ENCODE results near the gene ABHD17A.
"Not testable (repeated sequence)": the region's sequence is repeated elsewhere in the genome, so short reads cannot be mapped to it uniquely, and the experiment has no call there.

The ABHD17A gene

DNA sequence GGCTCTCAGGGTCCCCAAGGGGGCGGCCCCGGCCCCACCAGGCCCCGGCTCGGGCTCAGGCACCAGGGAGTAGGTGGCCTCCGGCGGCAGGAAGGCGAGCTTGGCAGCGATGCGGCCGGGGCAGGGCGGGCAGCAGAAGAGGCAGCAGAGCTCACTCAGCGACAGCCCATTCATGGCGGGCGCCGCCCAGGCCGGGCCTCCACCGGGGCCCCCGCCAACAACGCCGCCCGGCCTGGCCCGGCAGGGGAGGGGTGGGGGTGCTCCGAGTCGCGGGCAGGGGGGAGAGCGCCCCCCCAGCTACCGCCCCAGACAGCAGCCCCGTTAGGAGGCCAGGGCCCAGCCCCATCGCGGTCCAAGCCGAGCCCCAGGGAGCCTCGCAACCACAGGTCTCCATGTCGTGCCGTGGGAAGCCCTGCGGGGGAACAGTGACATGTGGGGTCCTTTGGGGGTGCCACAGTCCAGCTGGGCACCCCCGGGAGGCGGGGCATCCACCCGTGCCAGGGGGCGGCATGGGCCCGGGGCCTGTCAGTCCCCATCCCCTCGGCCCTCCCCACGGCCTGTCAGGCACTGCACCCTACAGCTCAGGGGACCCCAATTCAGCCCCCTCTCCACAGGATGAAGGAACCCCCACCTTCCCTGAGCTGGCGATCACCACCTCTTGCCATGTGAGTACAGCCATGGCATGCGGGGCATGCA is 3.8 kb downstream of the ABHD17A start:
- not testable (repeated sequence) for DNase-seq (ENCODE audit: low read depth, low spot score)

DNA sequence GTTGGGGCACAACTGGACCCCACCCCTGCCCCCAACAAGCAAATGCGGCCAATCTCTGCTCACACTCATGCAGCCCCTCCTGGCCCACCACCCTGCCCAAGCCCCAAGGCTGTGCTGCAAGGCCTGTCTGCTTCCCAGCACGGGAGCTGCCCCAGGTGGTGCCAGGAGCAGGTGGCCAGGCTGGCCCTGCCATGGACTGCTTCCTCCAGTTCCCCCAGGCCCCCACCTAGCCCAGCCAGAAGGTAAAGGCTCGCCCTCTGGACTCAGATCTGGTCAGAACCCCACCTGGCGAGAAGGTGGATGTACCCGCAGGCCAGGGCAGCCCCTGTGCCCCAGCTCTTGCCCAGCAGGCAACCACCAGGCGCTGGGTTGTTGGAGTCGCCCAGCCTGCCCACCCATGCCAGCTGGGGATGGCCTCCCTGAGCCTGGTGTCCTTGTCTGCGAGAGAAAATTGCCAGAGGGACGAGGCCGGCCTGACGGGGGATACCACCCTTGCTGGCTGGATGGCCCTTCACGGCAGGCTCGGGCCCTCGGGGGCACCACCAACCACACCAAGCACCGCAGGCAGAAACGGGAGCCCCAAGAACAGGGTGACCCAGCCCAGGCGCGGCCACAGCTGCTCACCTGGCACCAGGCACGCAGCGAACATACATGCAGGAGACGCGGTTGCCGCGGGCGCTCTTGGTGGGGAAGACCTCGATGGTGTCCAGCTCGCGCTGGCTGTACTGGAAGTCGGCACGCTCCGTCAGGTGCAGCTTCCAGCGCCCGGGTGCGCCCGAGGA is 4.5 kb downstream of the ABHD17A start:
- DNase-seq (ENCODE audit: low read depth, low spot score) = no peak

DNA sequence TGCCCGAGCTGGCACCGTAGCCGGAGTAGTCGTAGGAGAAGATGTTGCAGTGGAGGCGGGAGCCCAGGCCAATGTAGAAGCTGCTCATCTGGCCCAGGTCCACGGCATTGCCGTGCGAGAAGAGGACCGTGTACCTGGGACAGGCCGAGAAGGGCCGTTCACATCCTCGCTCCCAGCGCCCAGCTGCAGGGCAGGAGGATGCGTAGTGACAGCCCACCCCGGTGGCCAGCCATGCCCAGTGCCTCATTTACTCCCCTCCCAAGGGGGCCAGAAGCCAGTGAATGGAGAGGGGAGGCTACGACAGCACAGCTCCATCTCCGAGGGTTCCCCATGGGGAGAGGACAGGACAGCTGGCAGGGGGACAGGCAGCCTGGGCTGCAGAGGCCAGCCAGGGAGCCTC is 5.3 kb downstream of the ABHD17A start:
- not testable (repeated sequence) for DNase-seq (ENCODE audit: low read depth, low spot score)

DNA sequence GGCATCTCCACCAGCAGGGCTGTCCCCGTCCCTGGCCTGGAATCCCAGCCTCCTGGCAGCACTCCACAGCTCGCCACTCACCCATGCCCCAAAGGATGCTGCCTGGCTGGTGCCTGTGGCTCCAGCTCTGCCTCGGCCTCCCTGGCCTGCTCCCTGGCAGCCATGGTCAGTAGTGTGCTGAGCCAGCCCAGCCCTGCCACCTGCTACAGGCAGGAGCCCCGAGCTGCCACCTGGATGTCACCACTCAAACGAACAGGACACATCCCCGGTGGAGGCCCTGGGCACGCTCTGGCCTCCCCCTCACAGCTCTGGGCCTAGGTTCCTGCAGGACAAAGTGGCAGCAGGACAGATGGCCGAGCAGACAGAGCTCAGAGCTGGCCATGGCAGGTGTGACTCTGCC is 6.7 kb downstream of the ABHD17A start:
- DNase-seq (ENCODE audit: low read depth, low spot score) = not testable (repeated sequence)

DNA sequence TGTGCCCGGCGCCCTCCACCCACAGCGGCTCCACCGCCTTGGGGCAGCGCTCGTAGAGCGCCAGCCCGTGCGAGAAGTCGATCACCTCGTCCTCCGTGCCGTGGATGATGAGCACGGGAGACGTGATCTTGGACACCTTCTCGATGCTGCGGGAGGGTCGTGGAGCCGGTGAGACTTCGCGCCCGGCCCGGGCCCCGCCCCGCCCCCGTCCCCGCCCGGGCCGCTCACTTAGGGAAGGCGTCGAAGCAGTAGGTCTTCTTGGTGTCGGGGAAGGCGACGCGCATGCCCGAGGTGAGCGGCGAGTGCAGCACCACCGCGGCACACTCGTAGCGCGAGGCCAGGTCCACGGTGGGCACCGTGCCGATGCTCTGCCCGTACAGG is 8.0 kb downstream of the ABHD17A start:
- DNase-seq (ENCODE audit: low read depth, low spot score) = not testable (repeated sequence)

DNA sequence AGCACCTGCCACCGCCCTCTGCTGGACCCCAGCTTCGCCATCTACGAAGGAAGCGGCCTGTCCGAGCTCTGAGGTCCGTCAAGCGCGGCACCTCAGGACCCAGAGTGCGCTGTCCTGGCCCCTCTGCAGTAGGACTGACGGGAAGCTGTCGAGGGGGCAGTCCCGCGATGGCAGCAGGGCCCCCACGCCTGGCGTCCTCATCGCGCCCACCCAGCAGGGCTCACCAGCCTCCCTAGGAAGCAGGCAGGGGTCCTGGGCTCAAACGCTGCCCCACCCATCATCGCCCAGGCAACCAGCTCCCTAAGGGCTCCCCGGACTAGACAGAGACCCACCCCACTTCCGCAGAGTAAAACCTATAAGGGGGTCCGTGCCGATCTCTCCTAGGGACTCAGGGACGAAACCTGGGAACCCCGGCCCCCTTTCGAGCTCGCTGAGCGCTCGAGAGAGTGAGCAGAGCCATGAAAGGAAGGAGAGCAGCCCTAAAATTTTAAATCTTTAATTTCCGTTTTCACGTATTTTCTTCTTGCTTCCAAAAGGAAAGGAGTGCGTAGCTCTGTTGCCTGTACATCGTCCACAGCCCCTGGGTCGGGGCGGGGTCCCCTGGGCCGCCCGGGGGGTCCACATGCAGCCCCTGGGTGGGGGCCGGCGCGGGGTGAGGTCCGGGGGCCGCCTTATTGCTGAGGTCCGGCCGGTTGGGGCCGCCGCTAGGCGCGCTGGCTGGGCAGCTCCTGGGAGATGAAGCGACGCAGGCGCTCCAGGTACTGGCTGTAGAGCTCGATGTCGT is 8.6 kb downstream of the ABHD17A start:
- not testable (repeated sequence) for DNase-seq (ENCODE audit: low read depth, low spot score)

DNA sequence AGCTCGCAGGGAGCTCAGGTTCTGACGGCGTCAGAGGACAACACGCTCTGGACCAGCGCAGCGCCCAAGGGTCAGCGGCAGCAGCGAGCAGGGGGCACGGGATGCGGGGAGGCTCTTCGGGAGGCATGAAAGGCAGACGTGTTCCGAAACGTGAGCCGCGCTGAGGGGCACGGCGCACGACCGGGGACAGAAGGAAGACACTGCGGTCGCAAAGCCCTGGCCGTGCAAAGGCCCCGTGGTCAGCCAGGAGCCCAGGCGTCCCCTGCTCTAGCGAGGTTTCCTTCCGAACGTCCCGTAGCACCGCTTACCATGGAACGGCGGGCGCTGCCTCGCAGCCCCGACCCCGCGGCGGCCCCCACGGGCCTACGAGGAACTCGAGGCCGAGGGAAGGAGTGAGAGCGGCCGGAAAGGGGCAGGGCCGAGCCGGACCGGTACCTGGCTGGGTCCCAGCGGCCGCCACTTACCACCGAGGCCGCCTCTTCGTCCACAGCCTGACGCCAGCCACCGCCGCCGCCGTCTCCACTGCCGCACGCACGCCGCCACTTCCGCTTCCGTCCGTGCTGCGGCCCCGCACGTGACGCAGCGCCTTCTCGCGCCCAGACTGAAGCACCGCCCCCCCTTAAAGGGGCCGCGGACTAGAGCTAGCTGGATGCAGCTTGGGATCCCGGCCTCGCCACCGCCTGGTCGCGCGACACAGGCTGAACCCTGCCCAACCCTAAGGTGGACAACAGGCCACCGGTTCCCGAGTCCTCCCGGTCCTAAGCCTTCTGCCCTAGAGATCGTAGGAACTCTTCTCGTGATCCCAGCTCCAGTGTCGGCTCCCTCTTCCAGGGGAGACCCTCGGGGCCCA is 9.4 kb downstream of the ABHD17A start:
- no peak for DNase-seq (ENCODE audit: low read depth, low spot score)

DNA sequence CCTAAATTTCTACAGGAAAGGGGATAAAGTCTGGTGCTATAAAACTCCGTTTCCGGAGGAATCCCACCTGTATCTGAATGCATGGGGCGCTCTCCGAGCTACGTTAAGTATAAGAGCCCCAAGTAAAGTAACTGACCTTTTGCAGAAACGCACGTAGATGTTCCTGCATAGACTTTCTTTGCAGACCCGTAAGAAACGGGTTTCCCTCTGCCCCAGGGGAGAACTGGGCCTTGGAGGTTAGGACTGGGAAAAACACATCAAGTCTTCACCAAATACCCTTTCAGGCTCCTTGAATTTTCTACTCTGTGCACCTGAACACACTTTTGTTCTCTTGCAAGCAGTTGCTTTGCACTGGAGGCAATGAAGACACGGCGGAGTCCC is 10.0 kb downstream of the ABHD17A start:
- DNase-seq (ENCODE audit: low read depth, low spot score) = not testable (repeated sequence)

DNA sequence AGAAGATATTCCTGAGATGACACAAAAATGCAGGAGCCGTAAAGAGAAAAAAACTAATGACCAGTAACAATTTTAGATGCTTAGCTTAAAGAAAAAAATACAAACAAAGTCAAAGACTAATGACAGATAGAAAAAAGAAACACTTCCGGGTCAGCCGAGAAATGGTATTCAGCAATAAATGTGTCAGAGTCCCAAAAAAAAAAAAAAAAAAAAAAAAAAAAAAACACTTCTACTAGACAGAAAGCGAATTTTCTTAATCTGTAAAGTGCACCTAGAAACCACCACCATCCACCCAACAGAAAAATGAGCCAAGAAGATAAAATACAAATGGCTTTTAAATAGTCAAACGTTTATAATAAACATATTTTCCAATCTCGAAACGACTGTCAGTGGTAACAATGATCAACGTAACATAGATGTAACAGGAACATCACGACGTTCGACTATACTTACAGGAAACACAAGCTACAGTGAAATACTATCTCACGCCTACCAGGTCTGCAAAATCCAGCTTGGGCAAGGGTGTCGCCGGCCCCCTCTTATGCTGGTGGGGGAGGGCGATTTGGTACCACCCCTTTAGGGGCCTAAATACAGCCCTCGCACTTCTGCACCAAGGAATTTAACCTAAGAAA is 10.6 kb downstream of the ABHD17A start:
- DNase-seq (ENCODE audit: low read depth, low spot score) = no peak

DNA sequence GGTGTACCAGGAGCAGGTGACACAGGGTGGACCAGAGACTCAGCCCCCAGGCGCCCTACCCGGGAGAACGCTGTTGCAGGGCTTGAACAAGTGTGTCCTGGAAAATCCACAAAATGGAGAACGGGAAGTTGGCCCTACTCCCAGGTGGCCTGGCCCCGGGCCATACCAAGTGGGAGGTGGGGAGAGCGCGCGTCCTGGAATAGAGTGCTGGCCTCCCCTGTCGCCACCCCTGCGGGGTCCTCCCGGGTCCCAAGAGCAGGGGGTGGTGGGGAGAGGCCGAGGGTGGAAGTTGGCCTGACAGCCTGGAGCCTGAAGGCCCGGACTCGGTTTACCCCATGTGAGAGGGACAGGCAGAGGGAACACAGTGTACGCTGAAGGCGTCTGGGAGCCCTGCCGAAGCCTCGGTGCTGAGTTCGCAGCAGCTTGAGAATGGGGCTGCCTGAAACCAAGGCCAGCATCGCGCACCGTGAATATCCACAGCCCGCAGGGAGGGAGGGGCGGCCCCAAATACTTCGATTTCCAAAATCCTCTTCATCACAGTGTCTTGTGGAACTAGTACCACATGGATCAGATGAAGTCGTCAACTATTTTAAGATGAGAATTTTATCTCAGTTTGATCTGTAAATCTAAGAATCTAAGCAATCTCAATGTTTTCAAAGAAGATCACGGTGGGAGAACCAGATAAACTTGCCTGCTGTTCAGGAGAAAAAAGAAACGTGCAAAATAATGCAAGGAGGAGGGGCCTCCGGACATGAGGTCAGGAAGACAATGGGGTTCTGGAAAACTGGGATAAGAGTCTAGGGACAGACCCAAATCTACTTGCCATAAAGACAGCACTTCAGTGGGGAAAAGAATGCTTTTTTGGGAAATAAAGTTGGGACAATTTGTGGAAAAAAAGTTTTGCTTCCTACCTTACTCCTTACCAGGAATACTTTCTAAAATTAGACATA is 11.5 kb downstream of the ABHD17A start:
- DNase-seq (ENCODE audit: low read depth, low spot score) = no peak

DNA sequence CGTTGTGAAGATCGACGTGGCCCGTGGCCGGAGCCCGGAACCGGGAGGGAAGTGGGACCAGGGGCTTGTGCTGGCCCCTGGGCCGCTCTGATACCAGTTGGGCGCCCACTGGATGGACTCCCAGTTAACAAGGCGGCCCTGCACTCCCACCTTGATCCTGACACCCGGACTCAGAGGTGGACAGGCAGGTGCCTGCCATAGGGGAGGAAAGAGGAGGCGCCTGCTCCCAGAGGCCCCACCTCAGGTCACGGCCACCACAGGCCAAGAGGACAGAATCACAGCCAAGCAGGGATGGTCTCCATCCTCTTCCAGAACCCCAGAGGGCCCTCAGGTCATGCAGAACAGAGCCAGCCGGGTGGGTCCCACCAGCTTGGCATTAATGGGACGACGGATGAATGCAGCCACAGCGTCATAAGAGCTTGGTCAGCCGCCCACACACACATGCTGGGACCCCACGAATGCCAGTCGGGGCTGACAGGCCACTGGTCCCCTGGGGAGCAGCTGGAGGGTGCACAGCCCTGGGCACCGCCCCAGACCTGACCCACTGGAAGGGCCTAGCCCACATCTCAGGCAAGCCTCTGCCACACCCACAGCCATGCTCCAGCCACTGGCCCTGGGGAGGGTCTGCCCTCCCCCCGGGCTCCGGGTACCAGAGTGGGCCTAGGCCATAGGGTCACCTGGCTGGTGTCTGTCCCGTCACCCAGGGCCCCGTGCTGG is 12.3 kb downstream of the ABHD17A start:
- no peak for DNase-seq (ENCODE audit: low read depth, low spot score)

DNA sequence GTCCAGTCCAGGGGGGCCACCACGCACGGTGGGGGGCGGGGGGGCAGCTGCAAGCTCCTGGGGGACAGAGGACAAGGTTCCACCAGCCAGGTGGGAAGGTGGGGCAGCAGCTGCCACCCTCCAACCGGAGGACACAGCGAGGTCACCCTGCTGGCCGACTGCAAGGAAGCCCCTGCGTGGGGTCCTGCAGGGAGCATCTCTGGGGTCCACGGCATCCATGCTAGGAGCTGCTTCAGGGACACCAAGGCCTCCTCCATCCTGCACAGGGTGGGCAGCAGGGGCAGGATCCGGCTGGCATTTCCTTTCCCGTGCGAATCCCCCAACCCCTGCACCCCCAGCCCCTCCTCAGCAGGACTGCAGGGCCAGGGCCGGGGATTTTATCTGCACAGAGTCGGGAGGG is 13.7 kb downstream of the ABHD17A start:
- DNase-seq (ENCODE audit: low read depth, low spot score) = no peak

DNA sequence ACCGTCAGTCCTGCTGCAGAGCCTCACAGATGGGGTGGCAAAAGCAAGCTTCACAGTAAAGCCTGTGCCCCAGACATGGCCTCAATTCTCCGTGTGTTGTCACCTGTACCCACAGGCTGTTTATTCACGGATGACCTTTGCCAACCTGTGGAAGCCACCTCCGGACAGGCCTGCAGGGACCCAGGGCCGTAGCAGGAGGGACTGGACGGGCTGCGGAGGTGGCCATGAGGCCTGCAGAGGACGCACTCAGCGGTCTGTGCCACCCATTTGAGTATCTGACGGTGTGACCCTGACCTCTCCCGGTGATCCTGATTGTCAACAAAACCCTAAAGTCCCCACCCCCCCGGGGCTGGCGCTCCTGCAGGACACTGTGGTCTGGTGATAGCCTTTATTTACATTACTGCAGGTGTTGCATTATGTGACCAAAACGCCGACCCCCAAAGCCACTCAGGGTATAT is 14.1 kb downstream of the ABHD17A start:
- no peak for DNase-seq (ENCODE audit: low read depth, low spot score)

DNA sequence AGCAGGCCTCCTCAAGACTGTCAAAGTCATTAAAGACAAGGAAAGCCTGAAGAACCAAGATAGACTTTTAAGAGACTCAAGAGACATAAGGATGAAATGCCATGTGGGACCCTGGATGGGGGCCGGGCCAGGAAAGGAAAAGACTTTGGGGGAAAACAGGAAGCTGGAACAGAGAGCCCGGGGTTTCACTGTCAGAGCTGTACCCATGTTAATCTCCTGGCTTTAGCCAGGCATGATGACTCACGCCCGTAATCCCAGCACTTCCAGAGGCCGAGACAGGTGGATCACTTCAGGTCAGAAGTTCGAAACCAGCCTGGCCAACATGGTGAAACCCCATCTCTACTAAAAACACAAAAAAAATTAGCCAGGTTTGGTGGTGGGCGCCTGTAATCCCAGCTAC is 16.3 kb downstream of the ABHD17A start:
- DNase-seq (ENCODE audit: low read depth, low spot score) = no peak

DNA sequence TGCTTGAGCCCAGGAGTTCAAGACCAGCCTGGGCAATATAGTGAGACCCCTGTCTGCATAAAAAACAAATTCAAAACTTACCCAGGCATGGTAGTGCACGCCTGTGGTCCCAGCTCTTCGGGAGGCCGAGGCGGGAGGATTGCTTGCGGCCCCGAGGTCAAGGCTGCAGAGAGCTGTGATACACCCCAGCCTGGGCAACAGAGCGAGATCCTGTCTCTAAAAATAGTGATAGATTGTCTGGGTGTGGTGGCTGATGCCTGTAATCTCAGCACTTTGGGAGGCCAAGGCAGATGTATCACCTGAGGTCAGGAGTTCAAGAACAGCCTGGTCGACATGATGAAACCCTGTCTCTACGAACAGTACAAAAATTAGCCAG is 18.0 kb downstream of the ABHD17A start:
- DNase-seq (ENCODE audit: low read depth, low spot score) = no peak

DNA sequence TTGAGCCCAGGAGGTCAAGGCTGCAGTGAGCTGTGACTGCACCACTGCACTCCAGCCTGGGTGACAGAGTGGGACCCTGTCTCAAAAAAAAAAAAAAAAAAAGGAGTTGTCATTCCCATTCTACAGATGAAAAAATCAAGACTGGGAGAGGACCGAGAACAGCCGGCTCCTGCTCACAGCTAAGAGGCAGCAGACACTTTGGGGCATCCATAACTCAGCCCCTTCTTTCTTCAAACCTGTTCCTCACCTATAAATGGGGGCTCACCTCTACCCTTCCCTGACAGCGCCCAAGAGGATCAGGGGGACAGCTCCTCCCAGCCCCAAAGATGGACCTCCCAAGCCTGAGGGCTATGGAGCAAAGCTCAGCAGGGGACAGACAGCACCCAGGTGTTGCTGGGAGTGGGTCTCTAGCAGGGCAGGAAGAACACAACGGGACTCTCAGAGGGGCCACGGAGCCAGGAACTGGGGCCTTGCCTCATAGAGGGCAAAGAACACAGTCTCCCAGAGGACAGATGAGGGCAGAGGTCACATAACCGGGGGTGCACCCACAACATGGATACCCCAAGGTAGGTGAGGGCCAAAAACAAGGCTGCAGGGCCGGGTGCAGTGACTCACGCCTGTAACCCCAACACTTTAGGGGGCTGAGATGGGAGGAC is 18.5 kb downstream of the ABHD17A start:
- DNase-seq (ENCODE audit: low read depth, low spot score) = no peak

DNA sequence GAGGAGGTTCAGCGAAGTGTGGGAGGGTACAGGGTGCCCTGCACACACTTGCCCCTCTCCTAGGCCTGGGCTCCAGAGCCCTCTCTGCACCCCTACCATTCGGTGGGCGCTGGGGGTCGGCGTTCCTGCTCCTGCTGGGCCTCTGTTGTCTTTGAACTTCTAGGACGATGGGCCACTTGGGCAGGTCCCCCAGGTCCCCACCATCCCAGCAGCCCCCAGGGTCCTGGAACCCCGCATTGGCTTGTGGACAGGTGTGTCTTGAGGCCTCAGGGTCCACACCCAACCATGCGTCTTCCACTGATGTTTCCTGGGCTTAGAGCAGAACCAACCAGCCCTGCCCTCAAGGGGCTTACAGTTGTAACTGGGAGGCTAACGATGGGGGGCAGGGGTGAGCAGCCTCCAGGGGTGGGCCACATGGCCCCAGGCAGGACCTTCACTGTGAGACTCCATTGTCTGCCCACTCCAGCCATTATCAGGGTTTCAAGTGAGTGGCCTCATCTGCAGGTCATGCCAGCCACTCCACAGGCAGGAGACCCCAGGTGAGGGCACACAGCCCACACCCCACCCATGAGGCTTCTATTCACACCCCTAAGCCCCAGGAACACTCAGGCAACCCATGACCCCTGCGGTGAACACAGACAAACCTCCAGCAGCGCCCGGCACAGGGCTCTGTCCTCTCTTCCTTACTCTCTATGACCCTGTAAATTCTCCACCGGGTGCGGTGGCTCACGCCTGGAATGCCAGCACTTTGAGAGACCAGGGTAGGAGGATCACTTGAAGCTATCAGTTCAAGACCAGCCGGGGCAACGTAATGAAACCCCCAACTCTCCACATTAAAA is 19.9 kb downstream of the ABHD17A start:
- DNase-seq (ENCODE audit: low read depth, low spot score) = no peak

Data from smooth muscle cell of the brain vasculature (primary cell).